ENCODE results near the gene BACE1. TPM values are rescaled to one million over a fixed set of nuclear protein-coding genes. Genes with fewer than 3 reads are reported as not detected.
"Not testable (repeated sequence)": the region's sequence is repeated elsewhere in the genome, so short reads cannot be mapped to it uniquely, and the experiment has no call there.

Gene BACE1
- total and polyA plus RNA-seq, 9 donors, result 12.6 to 99.7 (median 30.7) TPM

GRCh38 chr11:117281159-117281558, 34.9 kb downstream of the BACE1 start:
- Histone ChIP-seq H3K4me3 (no peak overlapping the region), H3K27ac (no peak overlapping the region), H3K27me3 (no peaks in the 10 kb centered on the region), H3K4me1 (ENCODE audit: insufficient read depth) (no peaks in the 10 kb centered on the region), H3K9me3 (no peaks in the 10 kb centered on the region), H3K36me3 (no peaks in the 10 kb centered on the region)
- no peak for TF ChIP-seq CTCF (IDR thresholded peaks at IDR 0.05)
- no peak for TF ChIP-seq POLR2A (IDR thresholded peaks at IDR 0.05)
- no peak for TF ChIP-seq EP300 (IDR thresholded peaks at IDR 0.05)
- 14 to 21% (median 16%) methylated on average over 6 of the region's 6 CpGs for WGBS, 3 donors
- DNase-seq, result peak in 4 of 5 donors; percentile 34 to 52 (median 42)
- intact Hi-C loops (cut with DNase I), result no loop called here

- TF ChIP-seq CTCF (IDR thresholded peaks at IDR 0.05) (no peak), EP300 (IDR thresholded peaks at IDR 0.05) (no peak), POLR2A (IDR thresholded peaks at IDR 0.05) (no peak)
- Histone ChIP-seq H3K9me3 (no peaks in the 10 kb centered on the region), H3K36me3 (no peaks in the 10 kb centered on the region), H3K27ac (no peak overlapping the region), H3K27me3 (no peaks in the 10 kb centered on the region), H3K4me3 (no peak overlapping the region), H3K4me1 (ENCODE audit: insufficient read depth) (no peaks in the 10 kb centered on the region)
- no peak for DNase-seq
- 69 to 72% (median 69%) methylated on average over 4 of the region's 4 CpGs for WGBS, 3 donors
- intact Hi-C loops (cut with DNase I), result no loop called here
Measured at GRCh38 chr11:117279711-117280376, 36.2 kb downstream of the BACE1 start.

GRCh38 chr11:117278347-117278746, 37.7 kb downstream of the BACE1 start:
- Histone ChIP-seq H3K36me3 (no peaks in the 10 kb centered on the region), H3K4me1 (ENCODE audit: insufficient read depth) (no peaks in the 10 kb centered on the region), H3K27me3 (no peaks in the 10 kb centered on the region), H3K4me3 (no peak overlapping the region), H3K27ac (no peak overlapping the region), H3K9me3 (no peaks in the 10 kb centered on the region)
- 80 to 88% (median 86%) methylated on average over 2 of the region's 2 CpGs for WGBS, 3 donors
- intact Hi-C loops (cut with DNase I), result no loop called here
- no peak for TF ChIP-seq EP300 (IDR thresholded peaks at IDR 0.05)
- no peak for TF ChIP-seq POLR2A (IDR thresholded peaks at IDR 0.05)
- no peak for TF ChIP-seq CTCF (IDR thresholded peaks at IDR 0.05)
- DNase-seq, result no peak

GRCh38 chr11:117273550-117274289, 42.3 kb downstream of the BACE1 start:
- Histone ChIP-seq H3K4me3 (no peak overlapping the region), H3K4me1 (ENCODE audit: insufficient read depth) (no peaks in the 10 kb centered on the region), H3K9me3 (no peaks in the 10 kb centered on the region), H3K27me3 (no peaks in the 10 kb centered on the region), H3K36me3 (no peaks in the 10 kb centered on the region), H3K27ac (no peak overlapping the region)
- DNase-seq, result no peak
- intact Hi-C loops (cut with DNase I), result no loop called here
- TF ChIP-seq POLR2A (IDR thresholded peaks at IDR 0.05) (no peak), EP300 (IDR thresholded peaks at IDR 0.05) (no peak), CTCF (IDR thresholded peaks at IDR 0.05) (no peak)
- WGBS, 3 donors, result 32 to 58% (median 33%) methylated on average over 9 of the region's 9 CpGs

- DNase-seq; H3K27ac ChIP-seq; H3K27me3 ChIP-seq; H3K36me3 ChIP-seq; intact Hi-C loops (cut with DNase I); H3K4me1 ChIP-seq (ENCODE audit: insufficient read depth); H3K4me3 ChIP-seq; H3K9me3 ChIP-seq: not testable (repeated sequence)
- WGBS, 3 donors, result 88 to 96% (median 94%) methylated on average over 5 of the region's 5 CpGs
Measured at GRCh38 chr11:117272175-117272574, 43.9 kb downstream of the BACE1 start.
